Neural cell (in vitro differentiated cells): Measurements from ENCODE around the gene TSG101. TPM values are rescaled to one million over a fixed set of nuclear protein-coding genes. Genes with fewer than 3 reads are reported as not detected.

Source experiments
- H2AFZ ChIP-seq: fragments of 200-600, 300-800 bp; sonication (generic), shearing (Covaris generic); 2 replicates; pipeline ENCODE4 v1.6.0; 2014; ENCODE audit warnings: low read depth, mild to moderate bottlenecking, antibody characterized with exemption, low read length, moderate library complexity
- H3F3A ChIP-seq: fragments of 200-600 bp; shearing (Covaris generic); 2 replicates; pipeline ENCODE4 v1.6.1; 2016; ENCODE audit warnings: mild to moderate bottlenecking, moderate library complexity, mixed read lengths, antibody characterized with exemption, low read length; ENCODE audit not compliant: insufficient read depth, poor library complexity, severe bottlenecking
- H3K27ac ChIP-seq: fragments of 200-600, 300-800 bp; sonication (generic), shearing (Covaris generic); 2 replicates; pipeline ENCODE4 v1.5.1; 2014; ENCODE audit warnings: mild to moderate bottlenecking, low read length, moderate library complexity
- H3K27me3 ChIP-seq: fragments of 300-800, 200-600 bp; sonication (generic), shearing (Covaris generic); 2 replicates; pipeline ENCODE4 v1.6.0; 2014; ENCODE audit warnings: mild to moderate bottlenecking, low read depth, low read length, moderate library complexity; ENCODE audit not compliant: insufficient read depth
- H3K36me3 ChIP-seq: fragments of 300-800, 200-600 bp; sonication (generic), shearing (Covaris generic); 2 replicates; pipeline ENCODE4 v1.5.1; 2014; ENCODE audit warnings: mild to moderate bottlenecking, antibody characterized with exemption, low read length, moderate library complexity; ENCODE audit not compliant: insufficient read depth
- H3K4me2 ChIP-seq: fragments of 300-800, 200-600 bp; sonication (generic), shearing (Covaris generic); 2 replicates; pipeline ENCODE4 v1.6.0; 2014; ENCODE audit warnings: mild to moderate bottlenecking, low read length
- H3K4me3 ChIP-seq: fragments of 300-800, 200-600 bp; sonication (generic), shearing (Covaris generic); 2 replicates; pipeline ENCODE4 v1.5.1; 2014; ENCODE audit warnings: mild to moderate bottlenecking, low read length, moderate library complexity
- H3K79me2 ChIP-seq: fragments of 200-600 bp; shearing (Covaris generic); replicated peaks from 2 replicates; pipeline ENCODE4 v1.6.0; 2014; ENCODE audit warnings: mild to moderate bottlenecking, low read length, moderate library complexity; ENCODE audit not compliant: insufficient read depth
- H3K9ac ChIP-seq: fragments of 300-800, 200-600 bp; sonication (generic), shearing (Covaris generic); 2 replicates; pipeline ENCODE4 v1.6.1; 2016; ENCODE audit warnings: mild to moderate bottlenecking, low read length, mixed read lengths
- H3K9me2 ChIP-seq: fragments of 200-600 bp; shearing (Covaris generic); 2 replicates; pipeline ENCODE4 v1.6.1; 2016; ENCODE audit warnings: mild to moderate bottlenecking, low read length, mixed read lengths; ENCODE audit not compliant: insufficient read depth
- H3K9me3 ChIP-seq: fragments of 200-600, 300-800 bp; sonication (generic), shearing (Covaris generic); 2 replicates; pipeline ENCODE4 v1.6.1; 2016; ENCODE audit warnings: mild to moderate bottlenecking, mixed run types, low read length, moderate library complexity, mixed read lengths
- H4K20me1 ChIP-seq: fragments of 200-600 bp; shearing (Covaris generic); 2 replicates; pipeline ENCODE4 v1.6.1; 2016; ENCODE audit warnings: mild to moderate bottlenecking, mixed run types; ENCODE audit not compliant: insufficient read depth
- CTCF ChIP-seq: fragments of 450-650 bp; IDR thresholded peaks from 2 replicates; pipeline ENCODE4 v1.5.1; 2014; ENCODE audit warnings: antibody characterized with exemption, mild to moderate bottlenecking, moderate library complexity; ENCODE audit not compliant: poor library complexity, severe bottlenecking
- EP300 ChIP-seq: fragments of 450-650 bp; conservative IDR thresholded peaks from 2 replicates; pipeline ENCODE4 v1.6.1; 2014; ENCODE audit warnings: antibody characterized with exemption, mild to moderate bottlenecking, moderate library complexity; ENCODE audit not compliant: poor library complexity, severe bottlenecking
- EZH2 ChIP-seq: fragments of 200-600, 300-800 bp; shearing (Covaris generic), sonication (generic); IDR thresholded peaks from 2 replicates; pipeline ENCODE4 v1.6.1; 2014; ENCODE audit warnings: antibody characterized with exemption, low read length, borderline replicate concordance, mild to moderate bottlenecking; ENCODE audit not compliant: insufficient read depth, poor library complexity, severe bottlenecking
- MXI1 ChIP-seq: fragments of 450-650 bp; conservative IDR thresholded peaks from 2 replicates; pipeline ENCODE4 v1.6.1; 2014; ENCODE audit warnings: antibody characterized with exemption, mild to moderate bottlenecking; ENCODE audit not compliant: poor library complexity, severe bottlenecking
- POLR2AphosphoS5 ChIP-seq: IDR thresholded peaks from 2 replicates; pipeline ENCODE4 v1.6.1; 2012
- RAD21 ChIP-seq: fragments of 450-650 bp; conservative IDR thresholded peaks from 2 replicates; pipeline ENCODE4 v1.6.1; 2014; ENCODE audit warnings: antibody characterized with exemption, mild to moderate bottlenecking, moderate library complexity
- REST ChIP-seq: IDR thresholded peaks from 2 replicates; pipeline ENCODE4 v1.6.1; 2012; ENCODE audit warnings: borderline replicate concordance
- SMC3 ChIP-seq: fragments of 450-650 bp; conservative IDR thresholded peaks from 2 replicates; pipeline ENCODE4 v1.6.1; 2014; ENCODE audit warnings: antibody characterized with exemption, mild to moderate bottlenecking, moderate library complexity; ENCODE audit not compliant: poor library complexity
- TAF1 ChIP-seq: IDR thresholded peaks from 2 replicates; pipeline ENCODE4 v1.6.1; 2012; ENCODE audit warnings: low read depth
- polyA plus RNA-seq: library from polyadenylated mRNA; depleted of rRNA; stranded (reverse); fragments of >200 nt; gene quantifications from 2 replicates; pipeline ENCODE4 v1.2.3, GENCODE V29; 2014

TSG101 gene
- polyA plus RNA-seq, 1 donor from 2014 or later: 115 TPM

DNA sequence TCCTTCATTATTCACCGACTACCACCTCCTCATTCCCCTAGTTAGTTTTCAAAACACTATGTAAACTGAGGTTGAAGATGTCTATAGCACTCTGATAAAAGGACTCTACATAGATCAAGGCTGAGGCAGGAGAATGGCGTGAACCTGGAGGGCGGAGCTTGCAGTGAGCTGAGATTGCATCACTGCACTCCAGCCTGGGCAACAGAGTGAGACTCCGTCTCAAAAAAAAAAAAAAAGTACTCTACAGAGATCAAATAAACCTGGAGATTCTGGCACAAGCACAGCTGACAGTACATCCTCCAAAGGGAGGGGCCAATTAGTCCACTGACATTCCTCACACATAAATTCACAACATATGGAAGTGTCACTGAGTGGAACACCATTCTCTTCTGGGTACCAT, 31.0 kb downstream of the TSG101 start:
- Histone ChIP-seq H3K79me2 (no peaks in the 10 kb centered on the region), H4K20me1 (no peaks in the 10 kb centered on the region), H2AFZ (no peak overlapping the region), H3K27ac (no peak overlapping the region), H3K4me3 (no peak overlapping the region), H3K36me3 (peaks cover 7% of the 10 kb centered on the region), H3K9ac (no peak overlapping the region), H3K4me2 (no peak overlapping the region), H3K9me2 (no peaks in the 10 kb centered on the region), H3F3A (no peaks in the 10 kb centered on the region), H3K9me3 (no peaks in the 10 kb centered on the region), H3K27me3 (no peaks in the 10 kb centered on the region)
- no peak for TF ChIP-seq SMC3
- TF ChIP-seq RAD21: no peak
- no peak for TF ChIP-seq POLR2AphosphoS5
- TF ChIP-seq EP300: no peak
- TF ChIP-seq CTCF: no peak
- TF ChIP-seq REST: no peak
- TF ChIP-seq EZH2: no peak
- no peak for TF ChIP-seq TAF1
- TF ChIP-seq MXI1: no peak

- Histone ChIP-seq H3K4me2 (no peak overlapping the region), H3K79me2 (no peaks in the 10 kb centered on the region), H3K9me2 (no peaks in the 10 kb centered on the region), H3K36me3 (peaks cover 6% of the 10 kb centered on the region), H3F3A (no peaks in the 10 kb centered on the region), H3K9me3 (no peaks in the 10 kb centered on the region), H3K4me3 (no peak overlapping the region), H3K9ac (no peak overlapping the region), H2AFZ (no peak overlapping the region), H4K20me1 (no peaks in the 10 kb centered on the region), H3K27me3 (no peaks in the 10 kb centered on the region), H3K27ac (no peak overlapping the region)
- TF ChIP-seq TAF1 (no peak), RAD21 (no peak), EP300 (no peak), CTCF (no peak), POLR2AphosphoS5 (no peak), SMC3 (no peak), MXI1 (no peak), REST (no peak)
These were observed 31.5 kb downstream of the TSG101 start for GRCh38 chr11:18495271-18495670.
